ENCODE results near the gene ADAMTS3.

Gene ADAMTS3

GRCh38 chr4:72341432-72341820 lies 227.6 kb downstream of the ADAMTS3 start:
- DNase-seq (ENCODE audit: low read depth) = no peak

DNA sequence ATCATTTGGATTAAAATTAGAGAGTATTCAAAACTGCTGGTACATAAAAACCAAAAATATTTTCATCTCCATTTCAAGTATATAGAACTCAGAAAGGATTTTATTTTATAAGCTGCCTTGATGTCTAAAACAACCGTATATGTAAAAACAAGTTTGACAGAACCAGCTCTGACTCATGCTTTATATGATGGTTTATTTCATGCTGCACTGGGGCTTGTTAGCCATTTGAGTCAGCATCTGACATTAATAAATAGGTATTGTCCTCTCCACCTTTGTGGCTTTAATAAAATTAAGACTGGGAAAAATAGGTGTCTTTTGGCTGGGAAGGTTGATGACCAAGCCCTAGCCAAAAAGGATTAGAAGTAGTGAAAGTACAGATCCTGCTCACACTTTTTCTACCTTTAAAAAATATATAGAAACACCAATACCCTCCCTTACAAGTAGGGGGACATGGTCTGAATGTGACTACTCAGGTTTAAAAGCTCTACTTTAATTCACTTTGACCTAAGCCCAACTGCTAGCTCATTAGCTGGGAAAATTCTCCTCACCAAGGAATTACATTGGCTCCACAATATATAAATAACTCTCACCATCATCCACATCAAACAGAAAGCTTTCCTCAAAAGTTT lies 228.1 kb downstream of the ADAMTS3 start:
- no peak for DNase-seq (ENCODE audit: low read depth)

- DNase-seq (ENCODE audit: low read depth) = no peak
Measured at GRCh38 chr4:72338060-72338459, 231.0 kb downstream of the ADAMTS3 start.

GRCh38 chr4:72330381-72330780 lies 238.6 kb downstream of the ADAMTS3 start:
- DNase-seq (ENCODE audit: low read depth) = no peak

DNA sequence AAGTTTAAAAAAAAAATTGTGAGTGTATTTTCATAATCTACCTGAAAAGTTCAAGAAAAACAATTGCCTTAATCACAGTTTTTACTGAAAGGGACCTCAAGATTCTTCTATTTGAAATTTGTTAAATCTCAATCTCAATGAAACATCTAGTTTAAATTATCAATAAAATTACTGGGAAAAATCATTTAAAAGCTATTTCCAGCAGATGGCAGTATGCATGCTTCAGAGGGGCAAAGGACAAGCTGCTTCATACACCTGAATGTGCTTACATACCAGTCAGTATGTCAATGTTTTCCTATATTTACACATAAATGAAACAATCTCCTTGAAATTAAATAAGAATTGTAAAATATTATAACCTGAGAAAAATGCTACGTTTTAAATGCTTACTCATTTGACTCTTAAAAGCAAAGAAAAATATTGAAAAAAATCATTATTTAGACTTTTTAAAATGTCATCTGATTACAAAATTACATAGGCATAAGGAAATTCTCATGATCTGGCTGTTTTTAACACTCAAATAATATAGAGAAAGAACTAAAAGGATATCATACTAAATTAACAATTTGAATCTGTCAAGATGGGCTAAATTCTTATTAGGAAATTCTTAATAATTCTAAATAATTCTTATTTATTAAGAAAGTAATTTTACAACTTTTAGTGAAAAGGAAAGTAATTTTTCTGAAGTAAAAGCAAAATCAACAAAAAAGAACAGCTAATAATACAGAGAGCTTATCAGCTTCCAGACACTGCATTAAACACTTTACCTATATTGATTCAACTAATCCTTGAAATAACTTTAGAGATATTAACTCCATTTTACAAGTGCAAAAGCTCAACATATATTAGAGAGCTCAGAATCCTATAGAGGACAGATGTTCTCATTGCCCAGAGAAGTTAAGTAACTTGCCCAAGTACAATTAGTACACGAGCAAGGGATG lies 242.1 kb downstream of the ADAMTS3 start:
- DNase-seq (ENCODE audit: low read depth) = no peak

GRCh38 chr4:72325215-72325614 lies 243.8 kb downstream of the ADAMTS3 start:
- DNase-seq (ENCODE audit: low read depth) = no peak

GRCh38 chr4:72323227-72323626 lies 245.8 kb downstream of the ADAMTS3 start:
- no peak for DNase-seq (ENCODE audit: low read depth)

DNA sequence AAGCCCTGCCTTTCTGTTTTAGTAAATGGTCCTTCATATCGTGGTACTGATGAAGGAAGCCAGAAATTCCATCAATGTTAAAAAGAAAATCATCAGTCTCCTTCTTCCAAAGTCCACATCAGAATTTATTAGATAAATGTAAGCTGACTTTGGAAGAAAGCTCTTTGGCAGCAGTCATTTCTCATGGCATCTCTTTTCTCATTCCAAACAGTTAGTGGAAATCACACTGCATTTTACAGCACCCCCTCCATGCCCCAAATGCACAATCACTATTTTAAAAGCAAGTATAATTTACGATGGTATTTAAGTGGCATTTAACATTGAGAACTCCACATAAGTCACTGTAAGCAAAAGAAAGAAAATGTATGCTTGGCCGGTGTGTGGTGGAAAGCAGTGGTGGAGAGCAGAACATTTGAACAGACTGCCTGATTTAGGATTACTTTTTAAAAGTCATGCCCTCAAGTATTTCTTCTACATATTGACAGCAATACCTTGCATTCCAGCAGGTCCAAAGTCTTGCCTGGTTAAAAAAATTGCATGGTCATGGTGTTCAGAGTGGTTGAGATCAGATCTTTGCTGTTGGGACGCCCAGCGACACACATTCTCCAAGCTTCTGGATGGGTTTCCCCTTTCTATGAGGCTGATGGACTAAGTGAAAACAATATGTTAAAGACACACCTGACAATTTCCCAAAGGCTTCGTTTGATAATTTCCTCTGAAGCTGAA lies 248.6 kb downstream of the ADAMTS3 start:
- no peak for DNase-seq (ENCODE audit: low read depth)

GRCh38 chr4:72319601-72320021 lies 249.4 kb downstream of the ADAMTS3 start:
- DNase-seq (ENCODE audit: low read depth) = no peak

- no peak for DNase-seq (ENCODE audit: low read depth)
Measured at GRCh38 chr4:72318421-72319170, 250.4 kb downstream of the ADAMTS3 start.

DNA sequence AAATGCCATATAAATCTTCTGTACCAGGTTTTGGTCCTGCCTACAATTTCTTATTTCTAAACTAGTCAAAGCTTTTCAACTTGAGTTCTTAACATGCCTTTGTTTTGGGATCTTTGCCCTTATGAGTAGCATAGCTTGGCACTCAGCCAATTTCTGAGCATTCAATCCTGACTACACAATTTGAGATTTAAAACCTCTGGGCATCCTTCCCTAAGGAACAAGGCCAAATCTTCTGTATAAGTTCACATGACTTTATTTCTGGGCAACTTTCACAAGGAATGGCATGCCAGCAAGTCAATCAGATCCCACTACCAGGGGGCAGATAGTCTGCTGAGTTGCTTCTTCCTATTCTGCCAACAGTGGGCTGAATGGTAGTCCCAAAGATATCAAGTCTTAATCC lies 254.2 kb downstream of the ADAMTS3 start:
- DNase-seq (ENCODE audit: low read depth) = no peak

DNA sequence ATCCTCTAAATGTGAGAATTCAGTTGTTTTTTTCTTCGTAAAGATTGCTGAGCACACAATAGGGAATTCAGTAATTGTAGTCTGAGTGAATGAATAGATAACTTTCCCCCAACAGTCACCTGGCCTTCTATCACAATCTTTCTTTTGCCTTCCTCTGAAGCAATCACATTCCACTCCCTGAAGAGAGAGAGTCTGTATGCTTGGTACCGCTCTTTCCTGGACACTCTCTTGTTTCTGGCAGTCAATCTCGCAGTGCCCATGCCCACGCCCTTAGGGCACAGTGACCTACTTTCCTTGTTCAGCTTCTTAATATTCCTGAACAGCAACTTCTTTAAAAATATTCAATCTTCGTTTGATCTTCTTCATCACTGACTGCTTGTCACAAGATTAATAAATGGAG lies 255.9 kb downstream of the ADAMTS3 start:
- DNase-seq (ENCODE audit: low read depth) = no peak

GRCh38 chr4:72312032-72312650 lies 256.9 kb downstream of the ADAMTS3 start:
- no peak for DNase-seq (ENCODE audit: low read depth)

GRCh38 chr4:72311291-72311690 lies 257.7 kb downstream of the ADAMTS3 start:
- no peak for DNase-seq (ENCODE audit: low read depth)

DNA sequence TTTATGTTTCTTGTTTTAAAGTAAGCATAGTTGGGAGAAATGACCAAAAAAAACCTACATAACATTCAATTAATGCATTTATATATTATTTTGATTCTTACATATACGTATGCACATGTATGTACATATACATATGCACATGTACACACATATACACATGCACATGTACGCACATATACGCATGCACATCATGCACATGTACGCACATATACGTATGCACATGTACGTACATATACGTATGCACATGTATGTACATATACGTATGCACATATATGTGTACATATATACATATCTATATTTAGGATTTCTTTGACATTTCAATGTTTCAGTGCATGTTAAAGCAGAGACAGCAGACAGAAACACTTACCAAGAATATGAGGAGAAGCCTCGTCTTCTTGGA lies 263.4 kb downstream of the ADAMTS3 start:
- no peak for DNase-seq (ENCODE audit: low read depth)

DNA sequence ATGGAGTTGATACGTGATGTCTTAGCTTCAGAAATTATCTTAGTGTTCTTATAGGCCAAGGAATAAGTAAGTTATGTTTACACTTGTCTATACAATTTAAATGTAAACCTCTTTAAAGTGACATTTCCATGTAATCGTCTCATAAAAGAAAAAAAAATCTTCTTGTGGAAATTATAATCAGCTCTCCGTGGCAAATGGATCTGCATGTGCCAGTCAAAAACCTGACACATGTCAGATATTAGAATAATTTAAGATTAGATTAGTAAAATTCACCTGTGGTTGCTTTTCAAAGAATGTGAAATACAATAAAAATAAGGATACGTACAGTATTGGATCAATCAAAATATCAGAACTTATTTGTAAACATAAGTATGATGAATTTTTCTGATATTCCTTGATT lies 263.9 kb downstream of the ADAMTS3 start:
- DNase-seq (ENCODE audit: low read depth) = no peak

- no peak for DNase-seq (ENCODE audit: low read depth)
Measured at GRCh38 chr4:72302981-72303704, 265.9 kb downstream of the ADAMTS3 start.

DNA sequence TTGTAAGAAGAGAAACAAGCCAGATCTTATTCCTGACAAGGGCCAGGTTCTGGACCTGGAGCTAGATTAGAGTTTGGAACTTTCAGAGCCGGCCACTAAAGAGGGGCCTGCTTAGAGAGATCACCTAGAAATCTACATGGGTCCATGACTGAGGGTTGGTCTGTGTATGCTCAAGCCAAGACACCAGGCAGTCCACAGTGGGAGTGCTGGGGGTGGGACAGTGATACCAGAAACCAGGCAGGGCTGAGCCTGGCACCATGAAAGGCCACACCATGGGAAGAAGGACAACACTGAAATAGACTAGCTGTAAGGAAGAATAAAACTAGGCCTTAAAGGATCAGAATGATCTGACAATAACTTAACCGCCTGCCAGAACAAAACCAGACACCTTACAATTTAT lies 267.3 kb downstream of the ADAMTS3 start:
- no peak for DNase-seq (ENCODE audit: low read depth)

DNA sequence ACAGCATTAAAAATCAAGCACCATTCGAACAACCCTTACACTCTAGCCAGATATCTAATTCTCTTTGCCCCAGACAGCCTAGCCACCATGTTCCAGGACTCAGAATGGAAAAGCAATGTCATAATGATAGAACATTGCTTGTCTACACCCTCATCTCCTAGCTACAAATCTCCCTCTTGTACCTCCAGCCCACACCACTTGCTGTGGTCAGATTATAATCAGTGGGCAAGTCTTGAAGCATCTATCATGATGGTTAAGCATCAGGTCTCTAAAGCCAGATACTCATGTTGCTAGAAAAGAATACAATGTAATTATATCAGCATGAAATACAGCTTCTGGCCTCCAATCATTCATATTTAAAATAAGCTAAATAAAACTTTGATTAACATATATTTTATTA lies 268.9 kb downstream of the ADAMTS3 start:
- no peak for DNase-seq (ENCODE audit: low read depth)

DNA sequence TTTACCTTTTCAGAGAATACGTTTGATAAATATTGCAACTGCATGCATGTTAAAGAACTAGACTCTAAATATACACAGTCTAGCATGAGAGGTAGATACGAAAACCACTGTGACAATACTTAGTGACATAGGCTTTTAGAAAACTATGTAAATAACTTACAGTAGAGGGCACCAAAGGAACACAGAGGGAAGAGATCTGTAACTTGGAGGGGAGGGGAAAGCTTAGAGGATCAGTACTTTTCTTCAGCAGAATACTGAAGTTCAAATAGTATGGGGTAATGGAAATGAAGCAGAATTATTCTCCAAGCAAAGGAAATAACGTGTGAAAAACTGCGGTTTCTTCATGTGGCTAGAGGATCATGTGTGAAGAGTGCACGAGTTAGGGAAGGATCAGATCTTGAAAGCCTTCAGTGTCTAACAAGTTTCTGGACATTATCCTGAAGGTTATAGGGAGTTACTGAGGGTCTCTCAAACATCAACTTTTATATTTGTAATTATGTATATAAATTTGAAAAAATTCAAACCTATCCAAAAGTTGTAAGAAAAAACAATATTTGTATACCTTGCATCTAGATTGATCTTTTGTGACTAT lies 273.0 kb downstream of the ADAMTS3 start:
- DNase-seq (ENCODE audit: low read depth) = no peak

- no peak for DNase-seq (ENCODE audit: low read depth)
Measured at GRCh38 chr4:72290737-72291136, 278.3 kb downstream of the ADAMTS3 start.

Data from activated T-helper 9 cell treated with anti-CD3 and anti-CD28 coated beads, Interleukin-2, amount 50 U/mL, for 16 hours (primary cell).